HepG2 (cell line): ENCODE data around the gene DAB2.

Experiments
- ATF1 ChIP-seq: IDR thresholded peaks from 2 replicates; pipeline ENCODE4 v1.6.1; 2016; ENCODE audit warnings: mild to moderate bottlenecking, control low read depth
- IKZF4 ChIP-seq: sonication (generic); formaldehyde crosslinking; IDR thresholded peaks from 2 replicates; pipeline ENCODE4 v1.5.1; 2020; ENCODE audit warnings: borderline replicate concordance, mild to moderate bottlenecking, low read depth, missing genetic modification reagents; ENCODE audit errors: not compliant biosample characterization
- KMT2A ChIP-seq: sonication (generic); formaldehyde crosslinking; IDR thresholded peaks from 2 replicates; pipeline ENCODE4 v1.4.0; 2020; ENCODE audit warnings: missing genetic modification reagents
- KMT2B ChIP-seq: IDR thresholded peaks from 2 replicates; pipeline ENCODE4 v1.6.1; 2016; ENCODE audit warnings: missing genetic modification reagents, missing compliant biosample characterization
- MYNN ChIP-seq: sonication (generic); formaldehyde crosslinking; IDR thresholded peaks from 2 replicates; pipeline ENCODE4 v1.4.0; 2020; ENCODE audit warnings: mild to moderate bottlenecking, low read depth, missing genetic modification reagents
- POLR2A ChIP-seq, 2 experiments: IDR thresholded peaks; 2 replicates each; pipeline ENCODE4 v1.6.1; 2011; ENCODE audit warnings: low read depth in 2 of 2, low read length in 2 of 2, mild to moderate bottlenecking in 1 of 2, moderate library complexity in 1 of 2; ENCODE audit not compliant: insufficient read depth in 1 of 2
- TAF1 ChIP-seq: sonication (generic); formaldehyde crosslinking; IDR thresholded peaks from 2 replicates; pipeline ENCODE4 v1.4.0; 2020; ENCODE audit warnings: missing genetic modification reagents
- ZNF24 ChIP-seq: fragments of 450-650 bp; IDR thresholded peaks from 2 replicates; pipeline ENCODE4 v1.6.1; 2017; ENCODE audit warnings: antibody characterized with exemption, mild to moderate bottlenecking
- TF ChIP-seq, protein P1 (sequence below): sonication (generic); formaldehyde crosslinking; IDR thresholded peaks from 2 replicates; pipeline ENCODE4 v1.5.0; 2020; ENCODE audit warnings: mild to moderate bottlenecking, missing genetic modification reagents, moderate library complexity
- TF ChIP-seq, protein P2 (sequence below): sonication (generic); formaldehyde crosslinking; IDR thresholded peaks from 2 replicates; pipeline ENCODE4 v1.4.0; 2020; ENCODE audit warnings: missing genetic modification reagents, borderline replicate concordance
- TF ChIP-seq, protein P3 (sequence below): IDR thresholded peaks from 2 replicates; pipeline ENCODE4 v1.6.1; 2016; ENCODE audit warnings: low read depth, borderline replicate concordance
- TF ChIP-seq, protein P4 (sequence below): sonication (generic); formaldehyde crosslinking; IDR thresholded peaks from 2 replicates; pipeline ENCODE4 v1.8.1; 2023; ENCODE audit warnings: mild to moderate bottlenecking, moderate library complexity, missing genetic modification reagents
- TF ChIP-seq, protein P5 (sequence below): IDR thresholded peaks from 2 replicates; pipeline ENCODE4 v1.6.1; 2016; ENCODE audit warnings: mild to moderate bottlenecking, missing biosample characterization, missing genetic modification reagents

DNA sequence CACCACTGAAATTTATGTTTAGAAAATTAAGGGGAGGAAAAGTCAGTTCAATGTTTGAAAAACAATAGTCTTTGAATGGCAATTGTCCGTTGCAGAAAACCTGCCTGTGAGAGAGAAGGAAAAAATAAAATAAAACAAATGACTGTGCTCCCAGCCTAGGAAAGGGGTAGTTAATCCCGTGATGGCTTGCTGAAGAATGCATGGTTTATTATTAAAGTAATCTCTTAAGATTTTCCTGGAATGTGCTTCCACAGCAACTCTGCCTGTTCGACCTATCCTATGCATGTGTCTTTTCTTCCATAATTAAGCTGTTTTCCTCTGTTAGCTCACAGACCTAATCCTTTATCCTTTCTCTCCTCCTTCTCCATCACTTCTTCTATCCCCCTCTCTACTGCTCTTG lies 2.4 kb upstream of the DAB2 start:
- no peak for TF ChIP-seq ATF1 (CRISPR knock-in tag)
- TF ChIP-seq IKZF4 (CRISPR knock-in tag), result no peak
- no peak for TF ChIP-seq POLR2A (IDR thresholded peaks at IDR 0.05; ENCODE audit: insufficient read depth in 1 of 2, low read depth in 2 of 2, low read length in 2 of 2)
- TF ChIP-seq, protein P1, sequence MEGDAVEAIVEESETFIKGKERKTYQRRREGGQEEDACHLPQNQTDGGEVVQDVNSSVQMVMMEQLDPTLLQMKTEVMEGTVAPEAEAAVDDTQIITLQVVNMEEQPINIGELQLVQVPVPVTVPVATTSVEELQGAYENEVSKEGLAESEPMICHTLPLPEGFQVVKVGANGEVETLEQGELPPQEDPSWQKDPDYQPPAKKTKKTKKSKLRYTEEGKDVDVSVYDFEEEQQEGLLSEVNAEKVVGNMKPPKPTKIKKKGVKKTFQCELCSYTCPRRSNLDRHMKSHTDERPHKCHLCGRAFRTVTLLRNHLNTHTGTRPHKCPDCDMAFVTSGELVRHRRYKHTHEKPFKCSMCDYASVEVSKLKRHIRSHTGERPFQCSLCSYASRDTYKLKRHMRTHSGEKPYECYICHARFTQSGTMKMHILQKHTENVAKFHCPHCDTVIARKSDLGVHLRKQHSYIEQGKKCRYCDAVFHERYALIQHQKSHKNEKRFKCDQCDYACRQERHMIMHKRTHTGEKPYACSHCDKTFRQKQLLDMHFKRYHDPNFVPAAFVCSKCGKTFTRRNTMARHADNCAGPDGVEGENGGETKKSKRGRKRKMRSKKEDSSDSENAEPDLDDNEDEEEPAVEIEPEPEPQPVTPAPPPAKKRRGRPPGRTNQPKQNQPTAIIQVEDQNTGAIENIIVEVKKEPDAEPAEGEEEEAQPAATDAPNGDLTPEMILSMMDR (CRISPR knock-in tag), result no peak
- TF ChIP-seq TAF1 (CRISPR knock-in tag), result no peak
- no peak for TF ChIP-seq KMT2B
- TF ChIP-seq, protein P2, sequence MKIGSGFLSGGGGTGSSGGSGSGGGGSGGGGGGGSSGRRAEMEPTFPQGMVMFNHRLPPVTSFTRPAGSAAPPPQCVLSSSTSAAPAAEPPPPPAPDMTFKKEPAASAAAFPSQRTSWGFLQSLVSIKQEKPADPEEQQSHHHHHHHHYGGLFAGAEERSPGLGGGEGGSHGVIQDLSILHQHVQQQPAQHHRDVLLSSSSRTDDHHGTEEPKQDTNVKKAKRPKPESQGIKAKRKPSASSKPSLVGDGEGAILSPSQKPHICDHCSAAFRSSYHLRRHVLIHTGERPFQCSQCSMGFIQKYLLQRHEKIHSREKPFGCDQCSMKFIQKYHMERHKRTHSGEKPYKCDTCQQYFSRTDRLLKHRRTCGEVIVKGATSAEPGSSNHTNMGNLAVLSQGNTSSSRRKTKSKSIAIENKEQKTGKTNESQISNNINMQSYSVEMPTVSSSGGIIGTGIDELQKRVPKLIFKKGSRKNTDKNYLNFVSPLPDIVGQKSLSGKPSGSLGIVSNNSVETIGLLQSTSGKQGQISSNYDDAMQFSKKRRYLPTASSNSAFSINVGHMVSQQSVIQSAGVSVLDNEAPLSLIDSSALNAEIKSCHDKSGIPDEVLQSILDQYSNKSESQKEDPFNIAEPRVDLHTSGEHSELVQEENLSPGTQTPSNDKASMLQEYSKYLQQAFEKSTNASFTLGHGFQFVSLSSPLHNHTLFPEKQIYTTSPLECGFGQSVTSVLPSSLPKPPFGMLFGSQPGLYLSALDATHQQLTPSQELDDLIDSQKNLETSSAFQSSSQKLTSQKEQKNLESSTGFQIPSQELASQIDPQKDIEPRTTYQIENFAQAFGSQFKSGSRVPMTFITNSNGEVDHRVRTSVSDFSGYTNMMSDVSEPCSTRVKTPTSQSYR (CRISPR knock-in tag), result no peak
- TF ChIP-seq, protein P3, sequence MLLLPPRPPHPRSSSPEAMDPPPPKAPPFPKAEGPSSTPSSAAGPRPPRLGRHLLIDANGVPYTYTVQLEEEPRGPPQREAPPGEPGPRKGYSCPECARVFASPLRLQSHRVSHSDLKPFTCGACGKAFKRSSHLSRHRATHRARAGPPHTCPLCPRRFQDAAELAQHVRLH (CRISPR knock-in tag), result no peak
- TF ChIP-seq KMT2A (CRISPR knock-in tag), result no peak
- TF ChIP-seq, protein P4, sequence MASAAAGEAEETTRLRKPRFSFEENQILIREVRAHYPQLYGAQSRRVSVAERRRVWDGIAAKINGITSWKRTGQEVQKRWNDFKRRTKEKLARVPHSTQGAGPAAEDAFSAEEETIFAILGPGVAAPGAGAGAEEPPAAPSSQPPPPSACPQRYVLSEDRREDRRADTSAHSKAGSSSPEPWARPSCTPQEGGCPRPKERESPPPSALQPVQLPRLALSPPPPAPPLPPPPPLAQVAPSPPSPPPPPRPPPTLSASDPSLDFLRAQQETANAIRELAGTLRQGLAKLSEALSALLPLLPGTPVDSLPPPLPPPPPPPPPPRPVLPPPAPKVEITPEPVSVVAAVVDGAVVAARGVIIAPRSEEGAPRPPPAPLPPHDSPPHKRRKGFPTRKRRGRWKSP (CRISPR knock-in tag), result no peak
- TF ChIP-seq ZNF24, result no peak
- TF ChIP-seq, protein P5, sequence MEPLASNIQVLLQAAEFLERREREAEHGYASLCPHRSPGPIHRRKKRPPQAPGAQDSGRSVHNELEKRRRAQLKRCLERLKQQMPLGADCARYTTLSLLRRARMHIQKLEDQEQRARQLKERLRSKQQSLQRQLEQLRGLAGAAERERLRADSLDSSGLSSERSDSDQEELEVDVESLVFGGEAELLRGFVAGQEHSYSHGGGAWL (CRISPR knock-in tag), result no peak
- no peak for TF ChIP-seq MYNN (CRISPR knock-in tag)
